Natural killer cell (primary cell): ENCODE results near the gene FSD2. TPM values are rescaled to one million over a fixed set of nuclear protein-coding genes. Genes with fewer than 3 reads are reported as not detected.

Source experiments
- ATAC-seq, 3 donors: fragments of 150-1000 bp in 2 of 3; fragments of 200-7000 bp in 1 of 3; cut with Tn5 transposase; 1 replicate in 1 of 3; 2 replicates in 2 of 3; pipeline ENCODE4 v1.10.0; 2021; ENCODE audit warnings: mild to moderate bottlenecking in 2 of 3, moderate library complexity in 2 of 3
- DNase-seq, 2 donors: peaks; one replicate each; pipeline versions ENCODE4 v3.0.0 to v3.0.0-alpha.2; 2013 to 2021; ENCODE audit warnings: mixed read lengths in 1 of 2
- H3K27ac ChIP-seq: one replicate; pipeline ENCODE4 v1.5.1; 2013; ENCODE audit warnings: mild to moderate bottlenecking, low read length
- H3K27me3 ChIP-seq: one replicate; pipeline ENCODE4 v1.6.1; 2013; ENCODE audit warnings: low read length; ENCODE audit not compliant: control insufficient read depth, insufficient read depth
- H3K36me3 ChIP-seq: one replicate; pipeline ENCODE4 v1.6.1; 2013; ENCODE audit warnings: low read length; ENCODE audit not compliant: control insufficient read depth, insufficient read depth
- H3K4me1 ChIP-seq: one replicate; pipeline ENCODE4 v1.6.1; 2013; ENCODE audit warnings: low read length; ENCODE audit not compliant: control insufficient read depth, insufficient read depth
- H3K4me3 ChIP-seq: one replicate; pipeline ENCODE4 v1.5.1; 2013; ENCODE audit warnings: low read length
- H3K9me3 ChIP-seq: one replicate; pipeline ENCODE4 v1.6.1; 2013; ENCODE audit warnings: low read length; ENCODE audit not compliant: control insufficient read depth, insufficient read depth
- H3K27ac Mint-ChIP-seq, 2 donors: one replicate each; pipeline ENCODE4 v1.8.0; 2022; ENCODE audit warnings: mild to moderate bottlenecking in 2 of 2, mixed read lengths in 2 of 2, moderate library complexity in 1 of 2
- H3K27me3 Mint-ChIP-seq, 2 donors: one replicate each; pipeline ENCODE4 v1.8.0; 2022; ENCODE audit warnings: low read depth in 2 of 2, mixed read lengths in 2 of 2
- H3K36me3 Mint-ChIP-seq: one replicate; pipeline ENCODE4 v1.8.0; 2022; ENCODE audit warnings: mixed read lengths
- H3K4me1 Mint-ChIP-seq, 2 donors: one replicate each; pipeline ENCODE4 v1.8.0; 2022; ENCODE audit warnings: mixed read lengths in 2 of 2
- H3K4me3 Mint-ChIP-seq: one replicate; pipeline ENCODE4 v1.8.0; 2022; ENCODE audit warnings: mild to moderate bottlenecking, moderate library complexity, mixed read lengths
- H3K9me3 Mint-ChIP-seq, 2 donors: one replicate each; pipeline ENCODE4 v1.8.0; 2022; ENCODE audit warnings: mixed read lengths in 2 of 2
- CTCF ChIP-seq: fragments of 200-600 bp; IDR thresholded peaks from one replicate; pipeline ENCODE4 v1.8.0; 2022; ENCODE audit warnings: antibody characterized with exemption
- WGBS: methylation state at CpG from one replicate; pipeline ENCODE4 v1.1.7; 2013; ENCODE audit warnings: missing lambda C conversion rate; ENCODE audit not compliant: insufficient coverage; 5-methylcytosine and 5-hydroxymethylcytosine counted together
- intact Hi-C: fragments of 100-400 bp; cut with micrococcal nuclease; formaldehyde crosslinking; loops from one replicate; pipeline ENCODE4 v1.14.2; 2022
- total RNA-seq, 4 donors: library from RNA; stranded (reverse); fragments of 120-200 nt in 1 of 4; gene quantifications; one replicate each; pipeline versions ENCODE4 v1.2.3 to v1.2.4, GENCODE V29; 2013 to 2022

FSD2 gene
- total RNA-seq, 3 donors from 2014 or later (not counting 1 experiment from before 2014, with no cell fraction given): not detected

DNA sequence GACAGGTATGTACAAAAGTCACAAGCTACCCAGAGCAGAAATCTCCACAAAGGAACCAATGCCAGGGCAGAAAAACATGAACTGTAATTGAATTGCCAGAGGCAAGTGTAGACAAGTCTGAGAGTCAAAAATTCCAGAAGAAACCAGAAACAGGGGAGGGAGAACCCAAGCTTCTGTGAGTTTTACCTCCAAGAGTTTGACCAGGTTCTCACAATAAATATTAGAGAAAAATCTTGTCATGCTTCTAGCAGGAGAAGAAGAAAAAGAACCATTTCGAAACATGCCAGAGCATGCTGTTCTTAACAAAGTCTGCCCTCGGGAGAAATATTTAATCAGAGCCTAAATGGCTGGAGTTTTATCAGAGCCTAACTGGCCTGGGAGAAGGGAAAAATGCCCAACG, 63.7 kb downstream of the FSD2 start:
- WGBS: 97% methylated on average over 2 of the region's 3 CpGs
- H3K9me3 ChIP-seq: no peaks in the 10 kb centered on the region
- no peaks in the 10 kb centered on the region for H3K36me3 ChIP-seq
- DNase-seq (no peak), ATAC-seq (no peak)
- H3K27me3 ChIP-seq: no peaks in the 10 kb centered on the region
- no peak overlapping the region for H3K27ac Mint-ChIP-seq
- no peak overlapping the region for H3K27ac ChIP-seq
- TF ChIP-seq CTCF: no peak
- no peaks in the 10 kb centered on the region for H3K4me1 ChIP-seq
- no peak overlapping the region for H3K4me3 ChIP-seq
- H3K36me3 Mint-ChIP-seq: no peaks in the 10 kb centered on the region
- H3K4me1 Mint-ChIP-seq: no peaks in the 10 kb centered on the region
- no peaks in the 10 kb centered on the region for H3K27me3 Mint-ChIP-seq
- H3K4me3 Mint-ChIP-seq: no peak overlapping the region
- intact Hi-C loops: no loop called here
- no peaks in the 10 kb centered on the region for H3K9me3 Mint-ChIP-seq

- ATAC-seq (no peak), DNase-seq (no peak)
- H3K27ac ChIP-seq: no peak overlapping the region
- Mint-ChIP-seq H3K9me3 (no peaks in the 10 kb centered on the region), H3K4me3 (no peak overlapping the region), H3K36me3 (no peaks in the 10 kb centered on the region), H3K27me3 (no peaks in the 10 kb centered on the region), H3K4me1 (no peaks in the 10 kb centered on the region), H3K27ac (no peak overlapping the region)
- H3K4me1 ChIP-seq: no peaks in the 10 kb centered on the region
- WGBS: 82% methylated on average over 2 of the region's 2 CpGs
- peaks cover 6% of the 10 kb centered on the region for H3K36me3 ChIP-seq
- intact Hi-C loops: no loop called here
- no peak overlapping the region for H3K4me3 ChIP-seq
- no peak for TF ChIP-seq CTCF
- H3K27me3 ChIP-seq: no peaks in the 10 kb centered on the region
- no peaks in the 10 kb centered on the region for H3K9me3 ChIP-seq
These were observed 66.8 kb downstream of the FSD2 start for GRCh38 chr15:82739086-82739485.

DNA sequence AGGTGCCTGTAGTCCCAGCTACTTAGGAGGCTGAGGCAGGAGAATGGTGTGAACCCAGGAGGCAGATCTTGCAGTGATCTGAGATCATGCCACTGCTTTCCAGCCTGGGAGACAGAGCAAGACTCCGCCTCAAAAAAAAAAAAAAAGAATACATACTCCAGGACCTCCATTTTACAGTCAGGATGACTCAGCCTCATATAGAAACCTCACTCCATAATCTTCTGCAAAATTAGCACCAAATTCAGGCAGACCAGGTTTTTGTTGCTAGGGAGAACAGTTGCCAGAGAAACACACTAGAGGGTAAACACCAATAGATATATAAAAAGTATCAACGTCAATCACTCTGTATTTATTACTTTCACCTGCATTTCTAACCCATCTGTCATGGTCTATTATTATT, 67.9 kb downstream of the FSD2 start:
- Histone ChIP-seq H3K27me3 (no peaks in the 10 kb centered on the region), H3K4me1 (no peaks in the 10 kb centered on the region), H3K9me3 (no peaks in the 10 kb centered on the region), H3K27ac (no peak overlapping the region), H3K36me3 (peaks cover 9% of the 10 kb centered on the region), H3K4me3 (no peak overlapping the region)
- 86% methylated on average over 2 of the region's 2 CpGs for WGBS
- DNase-seq: no peak
- Mint-ChIP-seq H3K4me3 (no peak overlapping the region), H3K27me3 (no peaks in the 10 kb centered on the region), H3K4me1 (no peaks in the 10 kb centered on the region), H3K27ac (no peak overlapping the region), H3K9me3 (no peaks in the 10 kb centered on the region), H3K36me3 (no peaks in the 10 kb centered on the region)
- ATAC-seq: no peak
- TF ChIP-seq CTCF: no peak
- intact Hi-C loops: no loop called here

DNA sequence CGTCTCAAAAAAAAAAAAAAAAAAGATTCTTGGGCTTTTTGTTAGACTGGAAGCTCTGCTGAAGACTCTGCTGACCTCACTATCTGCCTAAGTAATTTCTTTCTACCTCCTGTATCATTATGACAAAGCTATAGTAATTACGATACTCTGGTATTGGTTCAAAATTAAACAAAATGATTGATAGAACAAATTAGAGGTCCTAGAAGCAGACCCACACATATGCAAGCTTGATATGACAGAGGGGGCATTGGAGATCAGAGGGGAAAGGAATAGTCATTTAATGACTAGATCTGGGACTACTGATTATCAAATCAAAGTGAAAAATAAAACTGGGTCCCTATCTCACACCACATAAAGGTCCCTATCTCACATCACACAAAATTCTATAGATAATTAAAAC, 74.3 kb downstream of the FSD2 start:
- intact Hi-C loops: no loop called here
- no peak for DNase-seq
- no peak for ATAC-seq
- Mint-ChIP-seq H3K9me3 (no peaks in the 10 kb centered on the region), H3K4me3 (no peak overlapping the region), H3K36me3 (no peaks in the 10 kb centered on the region), H3K4me1 (no peaks in the 10 kb centered on the region), H3K27ac (no peak overlapping the region), H3K27me3 (no peaks in the 10 kb centered on the region)
- Histone ChIP-seq H3K4me3 (no peak overlapping the region), H3K27ac (no peak overlapping the region), H3K9me3 (no peaks in the 10 kb centered on the region), H3K36me3 (peaks cover 10% of the 10 kb centered on the region), H3K27me3 (no peaks in the 10 kb centered on the region), H3K4me1 (no peaks in the 10 kb centered on the region)
- no peak for TF ChIP-seq CTCF
- 94% methylated on average over 1 of the region's 2 CpGs for WGBS
